Measurements from ENCODE around the gene MEI4.
"Not testable (repeated sequence)": the region's sequence is repeated elsewhere in the genome, so short reads cannot be mapped to it uniquely, and the experiment has no call there.

Gene MEI4, protein sequence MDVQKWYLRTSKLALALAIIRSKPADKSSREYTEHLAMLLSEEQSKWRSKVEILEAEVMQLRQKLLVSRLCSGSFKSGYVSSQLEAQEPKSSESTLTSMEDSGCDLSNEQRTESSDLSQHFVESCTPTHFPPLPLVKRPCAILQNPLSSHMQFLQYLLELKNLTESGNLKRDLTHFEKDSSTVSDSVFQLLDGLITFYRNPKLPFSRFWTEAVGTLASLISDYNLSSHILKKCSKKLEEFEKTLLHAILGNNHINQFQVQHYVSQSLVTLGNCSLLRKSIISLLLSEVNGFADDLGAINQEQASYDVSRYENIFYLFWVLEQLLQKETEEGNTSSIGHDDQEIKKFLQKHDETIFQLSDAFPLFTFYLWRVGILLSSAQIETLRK

DNA sequence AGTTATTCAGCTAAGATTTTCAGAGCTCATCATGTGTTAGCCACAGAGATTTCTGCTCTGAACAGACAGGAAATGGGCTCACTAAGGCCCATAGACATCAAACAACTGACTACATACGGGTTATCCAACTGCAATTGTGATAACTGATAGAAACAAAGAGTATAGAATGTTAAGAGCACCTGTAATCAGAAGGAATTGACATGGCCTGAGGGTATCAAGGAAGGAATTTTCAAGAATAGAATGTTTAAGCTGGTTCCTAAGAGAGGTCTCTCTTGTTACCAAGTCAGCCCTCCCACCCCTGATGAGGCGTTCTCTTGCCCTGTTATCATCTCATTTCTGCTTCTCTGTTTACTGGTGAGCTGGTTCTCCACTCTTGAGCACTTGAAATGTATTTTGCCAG is at the start of gene MEI4:
Gene MEI4, plus strand, starts transcription at position 301 of the 400 bp plus-strand sequence. CDS start 37,633 bp downstream, outside the sequence.
- no peak for DNase-seq

GRCh38 chr6:77604476-77604875 is 48.4 kb upstream of the MEI4 start:
- no peak for DNase-seq

DNA sequence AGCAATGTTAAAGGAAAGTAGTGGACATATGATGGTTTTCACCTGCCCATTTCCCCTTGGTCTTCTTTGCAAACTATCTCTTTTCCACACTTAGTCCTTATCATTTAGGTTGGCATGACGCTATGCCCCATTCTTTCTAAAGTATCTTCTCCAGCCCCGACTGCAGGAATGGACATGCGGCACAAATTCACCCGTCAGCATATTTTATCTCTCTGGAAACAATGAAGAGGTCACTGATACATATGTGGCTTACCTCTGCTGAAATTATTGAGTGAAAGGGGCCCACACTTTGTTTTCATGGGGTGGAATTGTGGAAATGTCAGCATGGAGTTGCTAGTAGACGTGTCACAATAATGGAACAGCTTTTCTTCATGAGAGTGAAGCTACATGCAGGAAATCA is 45.8 kb upstream of the MEI4 start:
- no peak for DNase-seq

DNA sequence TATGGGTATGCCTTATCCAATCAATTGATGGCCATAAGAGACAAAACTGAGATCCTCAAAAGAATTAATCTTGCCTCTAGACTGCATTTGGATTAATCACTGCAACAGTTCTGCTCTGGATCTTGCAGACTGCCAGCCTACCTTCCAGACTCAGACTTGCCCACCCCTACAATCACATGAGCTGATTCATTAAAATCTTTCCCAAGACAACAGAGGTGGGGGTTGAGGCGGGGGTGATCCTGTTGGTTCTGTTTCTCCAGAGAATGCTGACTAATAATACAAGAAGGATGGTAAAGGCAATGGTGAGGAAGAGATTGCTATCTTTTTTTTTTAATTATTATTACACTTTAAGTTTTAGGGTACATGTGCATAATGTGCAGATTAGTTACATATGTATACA is 43.7 kb upstream of the MEI4 start:
- DNase-seq = no peak

GRCh38 chr6:77619114-77619513 is 33.7 kb upstream of the MEI4 start:
- no peak for DNase-seq

DNA sequence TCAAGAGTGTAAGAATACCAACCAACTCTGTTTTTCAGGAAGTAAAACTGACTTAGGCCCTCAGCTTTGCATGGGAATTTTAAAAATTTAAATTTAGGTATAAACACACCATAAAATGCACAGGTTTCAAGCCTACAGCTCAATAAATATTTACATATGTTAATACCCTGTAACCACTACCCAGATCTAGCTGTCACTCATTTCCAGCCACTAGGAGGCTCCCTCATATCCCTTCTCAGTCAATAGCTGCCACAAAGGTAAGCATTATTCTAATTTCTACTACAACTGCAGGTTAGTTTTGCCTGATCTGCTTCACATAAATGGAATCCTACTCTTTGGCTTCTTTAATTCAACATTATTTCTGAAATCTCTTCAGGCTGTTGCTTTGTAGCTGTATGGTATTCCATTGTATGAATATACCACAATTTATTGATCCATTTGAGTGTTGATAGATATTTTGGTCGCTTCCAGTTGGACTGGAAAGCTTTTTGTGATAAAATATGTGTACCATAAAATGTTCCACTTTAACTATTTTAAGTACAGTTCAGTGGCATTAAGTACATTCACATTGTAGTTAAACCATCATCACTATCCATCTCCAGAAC is 32.5 kb upstream of the MEI4 start:
- no peak for DNase-seq

DNA sequence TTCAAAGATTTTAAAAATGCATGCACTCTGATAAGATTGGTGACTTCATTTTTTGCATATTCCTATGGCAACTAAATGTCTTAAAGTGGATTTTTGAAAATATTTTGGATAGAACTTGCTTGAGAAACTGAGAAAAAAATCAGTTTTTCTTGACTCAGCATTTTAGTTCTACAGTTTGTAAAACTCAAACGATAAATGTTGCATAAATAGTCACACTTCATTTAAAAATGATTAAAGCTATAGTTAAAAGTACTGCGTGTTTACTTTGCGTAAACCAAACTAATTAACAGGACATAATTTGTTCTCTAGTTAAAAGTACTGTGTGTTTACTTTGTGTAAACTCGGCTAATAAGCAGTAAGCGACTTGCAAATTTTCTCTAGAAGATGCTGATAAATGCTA is 28.3 kb upstream of the MEI4 start:
- DNase-seq = no peak

GRCh38 chr6:77626426-77626825 is 26.4 kb upstream of the MEI4 start:
- DNase-seq = no peak

GRCh38 chr6:77630014-77630413 is 22.8 kb upstream of the MEI4 start:
- no peak for DNase-seq

DNA sequence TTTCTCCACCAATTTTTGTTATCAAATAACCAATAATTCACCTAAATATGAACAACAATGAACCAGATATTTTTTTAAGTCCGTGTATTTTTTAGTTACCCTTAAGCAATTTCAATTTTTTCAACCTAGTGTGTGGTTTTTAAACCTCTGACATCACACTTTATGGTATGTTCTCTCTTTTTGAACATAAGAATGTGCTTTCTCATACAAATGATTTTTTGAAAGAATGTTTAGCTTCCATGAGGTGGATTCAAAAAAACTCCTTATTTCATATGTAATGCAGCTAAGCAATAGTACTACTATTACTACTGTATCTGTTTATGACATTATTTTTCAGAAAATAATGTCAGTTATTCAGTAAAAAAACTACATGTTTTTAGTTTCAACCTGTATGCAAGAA is 19.4 kb upstream of the MEI4 start:
- no peak for DNase-seq

DNA sequence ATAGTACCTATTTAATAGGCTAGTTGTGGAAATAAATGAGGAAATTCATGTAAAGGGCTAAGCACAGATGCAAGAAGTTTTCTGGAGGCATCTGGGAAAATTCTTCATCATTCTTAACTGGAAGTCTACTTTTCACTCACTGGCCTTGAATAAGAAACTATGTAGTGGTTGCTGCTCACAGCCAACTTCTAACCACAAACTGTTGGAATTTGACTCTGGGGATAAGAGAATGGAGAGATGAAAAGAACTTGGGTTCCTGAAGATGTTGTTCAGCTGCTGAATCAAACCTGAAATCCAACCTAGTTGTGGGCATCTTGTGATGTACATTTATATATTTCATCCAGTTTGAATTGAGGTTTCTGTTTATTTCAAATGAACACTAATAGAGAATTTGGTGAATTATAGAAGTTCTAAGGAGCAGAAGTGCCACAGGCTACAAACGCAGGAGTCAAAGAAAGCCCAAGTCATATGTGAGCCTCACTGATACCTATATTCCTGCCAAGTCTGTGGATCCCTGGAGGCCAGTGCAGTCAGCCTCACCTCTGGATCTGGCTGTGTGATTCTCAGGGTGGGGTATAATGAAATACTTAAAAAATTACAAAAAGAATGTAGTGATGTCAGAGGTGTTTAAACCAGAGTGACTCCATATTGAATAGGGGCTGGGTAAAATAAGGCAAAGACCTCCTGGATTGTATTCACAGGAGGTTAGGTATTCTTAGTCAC is 18.7 kb upstream of the MEI4 start:
- no peak for DNase-seq

- DNase-seq = no peak
These were observed 14.6 kb upstream of the MEI4 start for GRCh38 chr6:77638129-77638830.

GRCh38 chr6:77644102-77644705 is 8.6 kb upstream of the MEI4 start:
- no peak for DNase-seq

GRCh38 chr6:77650098-77650663 is 2.7 kb upstream of the MEI4 start:
- peak; percentile 22 for DNase-seq

DNA sequence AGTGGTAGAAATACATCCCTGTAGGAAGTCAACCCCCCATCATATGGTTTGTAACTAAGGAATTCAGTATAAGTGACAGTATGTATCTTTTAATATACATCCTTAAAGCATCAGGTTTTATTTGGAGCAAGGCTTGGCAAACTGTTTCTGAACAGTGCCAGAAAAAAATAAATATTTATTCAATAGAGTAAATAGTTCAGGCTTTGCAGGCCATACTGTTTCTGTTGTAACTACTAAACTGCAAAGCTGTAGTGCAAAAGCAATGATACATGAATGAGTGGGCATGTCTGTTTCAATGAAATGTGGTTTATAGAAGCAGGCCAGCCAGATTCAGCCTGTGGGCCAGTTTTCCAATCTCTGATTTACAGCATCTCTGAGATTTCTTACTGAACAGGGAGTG is 977 bp downstream of the MEI4 start:
- DNase-seq = no peak

- not testable (repeated sequence) for DNase-seq
These were observed 2.2 kb downstream of the MEI4 start for GRCh38 chr6:77655035-77655434.

DNA sequence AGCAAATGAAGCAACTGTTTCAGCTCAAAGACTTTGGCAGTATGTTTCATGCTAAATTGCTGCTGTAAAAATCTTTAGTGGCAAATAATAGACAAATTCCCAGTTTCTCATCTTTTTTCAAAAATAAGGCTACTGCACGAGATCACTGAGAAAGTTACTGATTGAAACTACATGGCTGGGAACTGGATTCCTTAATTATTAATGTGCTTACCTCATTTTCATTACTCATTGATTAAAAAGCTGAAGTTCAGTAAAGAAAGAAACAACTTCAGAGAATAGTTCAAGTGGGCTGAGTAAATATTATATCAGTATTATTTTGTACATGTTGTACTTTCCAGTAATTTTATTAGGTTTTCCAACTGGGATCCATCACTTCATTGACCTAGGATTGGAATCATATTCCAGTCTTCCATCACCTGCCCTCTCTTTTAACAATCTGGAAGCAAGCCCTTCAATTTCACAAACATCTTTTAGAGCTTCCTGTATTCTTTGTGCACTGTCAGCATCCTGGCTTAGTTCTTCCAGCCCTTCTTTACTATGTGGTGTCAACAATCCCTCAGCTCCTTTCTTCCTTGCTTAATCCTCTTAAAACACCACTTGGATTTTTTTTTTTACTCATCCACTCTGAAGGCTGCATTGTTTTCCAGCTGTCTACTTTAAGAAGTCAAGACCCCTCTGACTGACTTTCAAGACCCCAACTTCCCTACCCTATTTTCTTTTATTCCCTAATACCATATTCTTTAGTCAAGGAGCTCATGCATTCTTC is 4.3 kb downstream of the MEI4 start:
- DNase-seq = no peak

GRCh38 chr6:77666340-77666739 is 13.5 kb downstream of the MEI4 start:
- no peak for DNase-seq

GRCh38 chr6:77666846-77667245 is 14.0 kb downstream of the MEI4 start:
- no peak for DNase-seq

DNA sequence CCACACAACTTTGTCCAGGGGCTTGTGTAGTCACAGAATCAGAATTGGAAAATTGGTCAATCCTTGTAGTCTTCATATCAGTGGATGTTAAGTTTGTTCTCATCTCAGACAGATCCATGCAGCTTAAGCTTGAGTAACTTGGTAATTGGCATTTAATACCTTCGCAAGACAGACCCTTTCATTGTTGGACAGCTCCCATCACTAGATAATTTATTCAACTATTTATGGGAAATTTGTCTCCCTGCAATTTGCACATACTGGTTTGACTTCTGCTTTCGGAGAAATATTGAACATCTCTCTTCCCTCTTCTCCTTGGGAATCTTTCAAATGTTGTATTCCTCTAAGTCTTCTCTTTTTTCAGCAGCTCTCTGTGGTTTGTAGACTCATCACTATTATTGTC is 17.1 kb downstream of the MEI4 start:
- no peak for DNase-seq

DNA sequence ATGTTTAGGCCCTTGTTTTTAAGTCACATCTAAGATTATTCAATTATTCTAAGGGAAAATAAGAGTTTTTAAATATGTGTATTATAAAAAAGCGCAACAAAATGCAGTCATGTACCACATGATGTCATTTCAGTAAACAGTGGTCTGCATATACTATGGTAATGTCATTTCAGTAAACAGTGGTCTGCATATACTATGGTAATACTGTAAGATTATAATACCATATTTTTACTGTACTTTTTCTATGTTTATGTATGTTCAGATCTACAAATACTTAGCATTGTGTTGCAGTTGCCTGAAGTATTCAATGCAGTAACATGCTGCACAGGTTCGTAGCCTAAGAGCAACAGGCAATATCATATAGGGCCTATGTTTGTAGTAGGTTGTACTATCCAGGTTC is 21.4 kb downstream of the MEI4 start:
- DNase-seq = no peak

GRCh38 chr6:77678048-77678447 is 25.2 kb downstream of the MEI4 start:
- DNase-seq = no peak

Data from femur (tissue), 1 donor.